Activated CD8-positive, alpha-beta memory T cell treated with anti-CD3 and anti-CD28 coated beads, Interleukin-2, amount 50 U/mL, for 24 hours (primary cell): ENCODE data around the gene KREMEN2.

Source experiments
- DNase-seq: peaks from one replicate; pipeline ENCODE4 v3.0.0-alpha.2; 2020; ENCODE audit errors: extremely low read depth

KREMEN2 gene

GRCh38 chr16:3003582-3004270 lies 39.7 kb downstream of the KREMEN2 start:
- peak; percentile 93 for DNase-seq

GRCh38 chr16:3004319-3004718 lies 40.2 kb downstream of the KREMEN2 start:
- DNase-seq = no peak

- DNase-seq = no peak
Observed at GRCh38 chr16:3004781-3005284, 40.8 kb downstream of the KREMEN2 start.

- DNase-seq = no peak
Observed at GRCh38 chr16:3007059-3007956, 43.2 kb downstream of the KREMEN2 start.

- no peak for DNase-seq
Observed at GRCh38 chr16:3007957-3008689, 44.0 kb downstream of the KREMEN2 start.

GRCh38 chr16:3008690-3009037 lies 44.6 kb downstream of the KREMEN2 start:
- no peak for DNase-seq

GRCh38 chr16:3009568-3010390 lies 45.7 kb downstream of the KREMEN2 start:
- no peak for DNase-seq

- DNase-seq = no peak
Observed at GRCh38 chr16:3010510-3010909, 46.4 kb downstream of the KREMEN2 start.

- no peak for DNase-seq
Observed at GRCh38 chr16:3012246-3012645, 48.2 kb downstream of the KREMEN2 start.

- DNase-seq = no peak
Observed at GRCh38 chr16:3012828-3013420, 48.8 kb downstream of the KREMEN2 start, which contains the start of gene CLDN9. Gene CLDN9, plus strand, starts transcription at chr16:3012923. Its CDS starts 440 bp downstream, at chr16:3013363.

- no peak for DNase-seq
Observed at GRCh38 chr16:3013491-3013951, 49.4 kb downstream of the KREMEN2 start.

- DNase-seq = no peak
Observed at GRCh38 chr16:3013998-3014690, 50.1 kb downstream of the KREMEN2 start.

- no peak for DNase-seq
Observed at GRCh38 chr16:3014971-3015370, 50.9 kb downstream of the KREMEN2 start.

GRCh38 chr16:3015865-3016521 lies 51.9 kb downstream of the KREMEN2 start:
- DNase-seq = no peak

- no peak for DNase-seq
Observed at GRCh38 chr16:3017344-3017743, 53.3 kb downstream of the KREMEN2 start.
